Measurements from ENCODE around the gene RGS1.

Gene RGS1

DNA sequence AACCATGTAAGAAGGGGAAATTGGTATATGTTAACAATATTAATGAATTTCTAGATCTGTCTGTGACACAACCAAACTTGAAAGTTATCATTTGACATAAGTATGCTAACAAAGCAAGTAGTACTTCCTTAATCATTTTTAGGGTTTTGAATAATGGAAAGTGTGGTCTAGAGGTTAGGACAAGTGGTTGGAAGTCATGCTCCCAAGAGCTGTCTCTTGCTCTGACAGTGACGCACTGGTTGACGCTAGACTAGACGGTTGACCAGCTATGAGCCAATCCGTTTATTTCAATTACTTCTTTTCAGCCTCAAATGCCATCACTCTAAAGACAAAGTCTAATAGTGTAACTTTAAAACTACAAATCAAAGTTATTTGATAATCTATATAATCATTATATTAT lies 20.7 kb upstream of the RGS1 start:
- Histone ChIP-seq H3K9ac (ENCODE audit: low read length) (no peak overlapping the region), H3K9me2 (replicated peaks; ENCODE audit: insufficient read depth, low read length) (no peaks in the 10 kb centered on the region), H3K36me3 (replicated peaks; ENCODE audit: insufficient read depth, low read length) (no peaks in the 10 kb centered on the region), H4K20me1 (ENCODE audit: insufficient read depth, low read length) (no peaks in the 10 kb centered on the region), H3K4me1 (ENCODE audit: low read length) (peaks cover 14% of the 10 kb centered on the region), H3K9me3 (replicated peaks; ENCODE audit: insufficient read depth, low read length) (no peaks in the 10 kb centered on the region), H3K27me3 (replicated peaks; ENCODE audit: insufficient read depth, low read length) (no peaks in the 10 kb centered on the region), H3K4me2 (ENCODE audit: low read depth, low read length) (no peak overlapping the region), H3F3A (ENCODE audit: insufficient read depth, low read length) (peaks cover 10% of the 10 kb centered on the region), H3K4me3 (ENCODE audit: low read length) (no peak overlapping the region), H3K27ac (ENCODE audit: low read length) (no peak overlapping the region), H3K79me2 (ENCODE audit: low read length) (no peaks in the 10 kb centered on the region), H2AFZ (ENCODE audit: low read length) (no peak overlapping the region)
- no peak for DNase-seq
- TF ChIP-seq, protein P1, sequence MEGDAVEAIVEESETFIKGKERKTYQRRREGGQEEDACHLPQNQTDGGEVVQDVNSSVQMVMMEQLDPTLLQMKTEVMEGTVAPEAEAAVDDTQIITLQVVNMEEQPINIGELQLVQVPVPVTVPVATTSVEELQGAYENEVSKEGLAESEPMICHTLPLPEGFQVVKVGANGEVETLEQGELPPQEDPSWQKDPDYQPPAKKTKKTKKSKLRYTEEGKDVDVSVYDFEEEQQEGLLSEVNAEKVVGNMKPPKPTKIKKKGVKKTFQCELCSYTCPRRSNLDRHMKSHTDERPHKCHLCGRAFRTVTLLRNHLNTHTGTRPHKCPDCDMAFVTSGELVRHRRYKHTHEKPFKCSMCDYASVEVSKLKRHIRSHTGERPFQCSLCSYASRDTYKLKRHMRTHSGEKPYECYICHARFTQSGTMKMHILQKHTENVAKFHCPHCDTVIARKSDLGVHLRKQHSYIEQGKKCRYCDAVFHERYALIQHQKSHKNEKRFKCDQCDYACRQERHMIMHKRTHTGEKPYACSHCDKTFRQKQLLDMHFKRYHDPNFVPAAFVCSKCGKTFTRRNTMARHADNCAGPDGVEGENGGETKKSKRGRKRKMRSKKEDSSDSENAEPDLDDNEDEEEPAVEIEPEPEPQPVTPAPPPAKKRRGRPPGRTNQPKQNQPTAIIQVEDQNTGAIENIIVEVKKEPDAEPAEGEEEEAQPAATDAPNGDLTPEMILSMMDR (IDR thresholded peaks at IDR 0.05; ENCODE audit: low read length) = no peak
- TF ChIP-seq EZH2phosphoT487 (IDR thresholded peaks at IDR 0.05; ENCODE audit: low read length) = no peak
- no peak for TF ChIP-seq EZH2 (optimal IDR thresholded peaks at IDR 0.05; ENCODE audit: low read depth, low read length)

DNA sequence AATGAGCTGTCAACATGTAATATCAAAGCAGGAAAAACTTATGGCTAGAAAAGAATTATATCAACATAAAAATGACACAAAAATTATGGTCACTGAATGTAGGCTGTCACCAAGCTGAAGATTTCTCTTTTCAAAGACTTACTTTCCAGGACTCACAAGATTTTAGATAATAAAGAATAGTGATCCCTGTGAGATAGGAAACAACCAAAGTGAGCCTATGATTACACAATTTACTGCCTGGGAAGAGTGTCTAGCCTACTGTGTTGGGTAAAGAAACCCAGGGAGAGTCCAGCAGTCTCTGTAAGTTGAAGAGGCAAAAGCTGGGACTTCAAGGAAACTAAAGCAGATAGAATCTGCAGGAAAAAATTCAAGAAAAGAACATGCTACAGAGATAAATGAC lies 20.2 kb upstream of the RGS1 start:
- H3K36me3 ChIP-seq (replicated peaks; ENCODE audit: insufficient read depth, low read length) = no peaks in the 10 kb centered on the region
- no peak overlapping the region for H3K9ac ChIP-seq (ENCODE audit: low read length)
- no peaks in the 10 kb centered on the region for H3K9me3 ChIP-seq (replicated peaks; ENCODE audit: insufficient read depth, low read length)
- no peaks in the 10 kb centered on the region for H3K9me2 ChIP-seq (replicated peaks; ENCODE audit: insufficient read depth, low read length)
- no peaks in the 10 kb centered on the region for H3K27me3 ChIP-seq (replicated peaks; ENCODE audit: insufficient read depth, low read length)
- no peaks in the 10 kb centered on the region for H4K20me1 ChIP-seq (ENCODE audit: insufficient read depth, low read length)
- no peak for DNase-seq
- TF ChIP-seq EZH2phosphoT487 (IDR thresholded peaks at IDR 0.05; ENCODE audit: low read length) (no peak), EZH2 (optimal IDR thresholded peaks at IDR 0.05; ENCODE audit: low read depth, low read length) (no peak)
- TF ChIP-seq, protein P1 (IDR thresholded peaks at IDR 0.05; ENCODE audit: low read length) = no peak
- H3K4me3 ChIP-seq (ENCODE audit: low read length) = no peak overlapping the region
- peaks cover 8% of the 10 kb centered on the region for H3F3A ChIP-seq (ENCODE audit: insufficient read depth, low read length)
- H2AFZ ChIP-seq (ENCODE audit: low read length) = no peak overlapping the region
- H3K4me1 ChIP-seq (ENCODE audit: low read length) = peaks cover 11% of the 10 kb centered on the region
- H3K27ac ChIP-seq (ENCODE audit: low read length) = no peak overlapping the region
- H3K79me2 ChIP-seq (ENCODE audit: low read length) = no peaks in the 10 kb centered on the region
- H3K4me2 ChIP-seq (ENCODE audit: low read depth, low read length) = no peak overlapping the region

DNA sequence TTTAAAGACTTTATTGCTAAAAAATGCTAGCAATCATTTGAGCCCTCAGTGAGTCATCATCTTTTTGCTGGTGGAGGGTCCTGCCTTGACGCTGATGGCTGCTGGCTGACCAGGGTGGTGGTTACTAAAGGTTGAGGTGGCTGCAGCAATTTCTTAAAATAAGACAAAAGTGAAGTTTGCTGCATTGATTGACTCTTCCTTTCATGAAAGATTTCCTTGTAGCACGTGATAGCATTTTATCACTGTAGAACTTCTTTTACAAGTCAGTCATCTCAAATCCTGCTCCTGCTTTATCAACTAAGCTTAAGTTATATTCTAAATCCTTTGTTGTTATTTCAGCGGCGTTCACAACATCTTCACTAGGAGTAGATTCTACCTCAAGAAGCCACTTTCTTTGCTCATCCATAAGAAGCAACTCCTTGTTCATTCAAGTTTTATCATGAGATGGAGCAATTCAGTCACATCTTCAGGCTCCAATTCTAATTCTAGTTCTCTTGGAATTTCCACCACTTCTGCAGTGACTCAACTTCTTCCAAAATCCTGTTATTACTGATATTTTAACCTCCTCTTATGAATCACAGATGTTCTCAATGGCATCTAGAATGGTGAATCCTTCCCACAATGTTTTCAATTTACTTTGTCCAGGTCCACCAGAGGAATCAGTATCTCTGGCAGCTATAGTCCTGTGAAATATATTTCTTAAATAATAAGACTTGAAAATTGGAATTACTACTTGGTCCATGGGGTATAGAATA lies 17.6 kb upstream of the RGS1 start:
- Histone ChIP-seq H3K9ac (ENCODE audit: low read length) (no peak overlapping the region), H3K79me2 (ENCODE audit: low read length) (no peaks in the 10 kb centered on the region), H3K9me2 (replicated peaks; ENCODE audit: insufficient read depth, low read length) (no peaks in the 10 kb centered on the region), H2AFZ (ENCODE audit: low read length) (no peak overlapping the region), H3K4me1 (ENCODE audit: low read length) (no peaks in the 10 kb centered on the region), H4K20me1 (ENCODE audit: insufficient read depth, low read length) (no peaks in the 10 kb centered on the region), H3K27ac (ENCODE audit: low read length) (no peak overlapping the region), H3F3A (ENCODE audit: insufficient read depth, low read length) (no peaks in the 10 kb centered on the region), H3K4me2 (ENCODE audit: low read depth, low read length) (no peak overlapping the region), H3K36me3 (replicated peaks; ENCODE audit: insufficient read depth, low read length) (no peaks in the 10 kb centered on the region), H3K27me3 (replicated peaks; ENCODE audit: insufficient read depth, low read length) (no peaks in the 10 kb centered on the region), H3K9me3 (replicated peaks; ENCODE audit: insufficient read depth, low read length) (no peaks in the 10 kb centered on the region), H3K4me3 (ENCODE audit: low read length) (no peak overlapping the region)
- no peak for DNase-seq
- TF ChIP-seq EZH2 (optimal IDR thresholded peaks at IDR 0.05; ENCODE audit: low read depth, low read length) (no peak), EZH2phosphoT487 (IDR thresholded peaks at IDR 0.05; ENCODE audit: low read length) (no peak)
- TF ChIP-seq, protein P1 (IDR thresholded peaks at IDR 0.05; ENCODE audit: low read length) = no peak
